ENCODE measurements around the gene TMEM254. TPM values are rescaled to one million over a fixed set of nuclear protein-coding genes. Genes with fewer than 3 reads are reported as not detected.

The TMEM254 gene
- 5.8 and 6.9 TPM in 2 replicates for total RNA-seq

GRCh38 chr10:80078448-80079311 lies at the start of gene TMEM254:
TMEM254 (plus strand) TSS chr10:80078665; CDS start chr10:80078700, 35 bp downstream.

GRCh38 chr10:80132299-80133139 lies 54.1 kb downstream of the TMEM254 start, which contains the start of gene PLAC9:
PLAC9 (plus strand) TSS chr10:80132730; CDS start chr10:80132763, 33 bp downstream.

Other genes starting within 250 kb of the TMEM254 start
- gene SFTPD, start 129.6 kb upstream of the TMEM254 start, total RNA-seq: not detected in 2 replicates
- 69.5 and 73.6 TPM in 2 replicates for gene PLAC9, start 54.1 kb downstream of the TMEM254 start, total RNA-seq
- 101 and 103 TPM in 2 replicates for gene ANXA11, start 126.9 kb downstream of the TMEM254 start, total RNA-seq
- gene MAT1A, start 211.0 kb downstream of the TMEM254 start, total RNA-seq: not detected in 2 replicates